K562 (cell line): ENCODE measurements around the gene HLA-DPA1. TPM values are rescaled to one million over a fixed set of nuclear protein-coding genes. Genes with fewer than 3 reads are reported as not detected.

Experiments
- MEF2A ChIP-seq: IDR thresholded peaks from 2 replicates; pipeline ENCODE4 v1.6.1; 2011; ENCODE audit warnings: low read depth, mild to moderate bottlenecking, low read length, moderate library complexity; ENCODE audit not compliant: control insufficient read depth
- PHB ChIP-seq: fragments of 250-450 bp; sonication (Bioruptor Pico); IDR thresholded peaks from 2 replicates; pipeline ENCODE4 v1.5.0; 2021
- RAD21 ChIP-seq, 2 experiments: fragments of 250-450 bp in 1 of 2; fragments of 450-650 bp in 1 of 2; sonication (Bioruptor Pico) in 1 of 2; formaldehyde crosslinking in 1 of 2; IDR thresholded peaks in 1 of 2; conservative IDR thresholded peaks in 1 of 2; 2 replicates each; pipeline versions ENCODE4 v1.4.0 to v1.8.0; 2020 to 2022; ENCODE audit warnings: mild to moderate bottlenecking in 2 of 2, moderate library complexity in 1 of 2
- ZKSCAN8 ChIP-seq: fragments of 200-800 bp; sonication (Bioruptor generic); IDR thresholded peaks from 2 replicates; pipeline ENCODE4 v1.6.1; 2016; ENCODE audit warnings: missing genetic modification characterization, missing compliant biosample characterization
- ZNF12 ChIP-seq: sonication (generic); formaldehyde crosslinking; IDR thresholded peaks from 2 replicates; pipeline ENCODE4 v1.4.0; 2020; ENCODE audit warnings: mild to moderate bottlenecking, missing genetic modification reagents
- ZNF551 ChIP-seq: fragments of 250-450 bp; sonication (Bioruptor Pico); IDR thresholded peaks from 2 replicates; pipeline ENCODE4 v1.5.0; 2021; ENCODE audit warnings: mild to moderate bottlenecking, moderate library complexity
- polyA plus RNA-seq, 8 experiments: library from polyadenylated mRNA; depleted of rRNA in 4 of 8; stranded (reverse) in 5 of 8; unstranded in 3 of 8; fragments of >200 nt; fragmentation: Nextera tagmentation in 2 of 8; fragmentation: Illumina TruSeq in 1 of 8; extraction: Ambion mirVana in 2 of 8; extraction: Trizol in 1 of 8; gene quantifications; 2 replicates each; pipeline versions ENCODE4 v1.2.1 to v1.2.3, GENCODE V29; 2011 to 2014; ENCODE audit warnings: inconsistent platforms in 1 of 8, missing spikeins in 1 of 8
- total RNA-seq, 7 experiments: library from RNA; depleted of rRNA in 6 of 7; stranded (reverse); fragments of >200 nt in 6 of 7; fragmentation: Illumina TruSeq in 2 of 7; extraction: Trizol in 2 of 7; gene quantifications; 2 replicates each; pipeline versions ENCODE4 v1.2.1 to v1.2.3, GENCODE V29; 2011 to 2021; ENCODE audit warnings: low replicate concordance in 1 of 7
- TF ChIP-seq, protein P1 (sequence below): fragments of 450-650 bp; formaldehyde crosslinking; IDR thresholded peaks from 2 replicates; pipeline ENCODE4 v1.4.0; 2020; ENCODE audit warnings: mild to moderate bottlenecking, mixed read lengths
- TF ChIP-seq, protein P2 (sequence below): sonication (generic); formaldehyde crosslinking; IDR thresholded peaks from 2 replicates; pipeline ENCODE4 v1.8.0; 2023; ENCODE audit warnings: mild to moderate bottlenecking, missing genetic modification reagents
- TF ChIP-seq, protein P3 (sequence below): fragments of 450-650 bp; IDR thresholded peaks from 2 replicates; pipeline ENCODE4 v1.6.1; 2016; ENCODE audit warnings: low read depth, mild to moderate bottlenecking, moderate library complexity
- TF ChIP-seq, protein P4 (sequence below): fragments of 250-450 bp; sonication (Bioruptor Pico); IDR thresholded peaks from 2 replicates; pipeline ENCODE4 v1.8.0; 2021; ENCODE audit warnings: moderate library complexity, mild to moderate bottlenecking, inconsistent platforms
- TF ChIP-seq, protein P5 (sequence below), 3 experiments: IDR thresholded peaks in 2 of 3; conservative IDR thresholded peaks in 1 of 3; 2 replicates each; pipeline ENCODE4 v1.5.1; 2011 to 2012; ENCODE audit warnings: low read length in 3 of 3, mild to moderate bottlenecking in 3 of 3, control low read depth in 2 of 3, improper control_type of control experiment in 1 of 3, inconsistent platforms in 1 of 3, low read depth in 1 of 3, mixed read lengths in 1 of 3, moderate library complexity in 1 of 3; ENCODE audit not compliant: insufficient read depth in 2 of 3
- TF ChIP-seq, protein P6 (sequence below): sonication (generic); formaldehyde crosslinking; IDR thresholded peaks from 2 replicates; pipeline ENCODE4 v1.8.0; 2022; ENCODE audit warnings: mild to moderate bottlenecking, missing genetic modification reagents, borderline replicate concordance
- TF ChIP-seq, protein P7 (sequence below): sonication (generic); formaldehyde crosslinking; IDR thresholded peaks from 2 replicates; pipeline ENCODE4 v1.8.0; 2022; ENCODE audit warnings: mild to moderate bottlenecking, missing genetic modification reagents

HLA-DPA1 gene
- total and polyA plus RNA-seq, 9 of the 15 experiments (the other 6 are each of a cell fraction or from before 2014, with no cell fraction given): 0.23 to 0.93 (median 0.55) TPM

DNA sequence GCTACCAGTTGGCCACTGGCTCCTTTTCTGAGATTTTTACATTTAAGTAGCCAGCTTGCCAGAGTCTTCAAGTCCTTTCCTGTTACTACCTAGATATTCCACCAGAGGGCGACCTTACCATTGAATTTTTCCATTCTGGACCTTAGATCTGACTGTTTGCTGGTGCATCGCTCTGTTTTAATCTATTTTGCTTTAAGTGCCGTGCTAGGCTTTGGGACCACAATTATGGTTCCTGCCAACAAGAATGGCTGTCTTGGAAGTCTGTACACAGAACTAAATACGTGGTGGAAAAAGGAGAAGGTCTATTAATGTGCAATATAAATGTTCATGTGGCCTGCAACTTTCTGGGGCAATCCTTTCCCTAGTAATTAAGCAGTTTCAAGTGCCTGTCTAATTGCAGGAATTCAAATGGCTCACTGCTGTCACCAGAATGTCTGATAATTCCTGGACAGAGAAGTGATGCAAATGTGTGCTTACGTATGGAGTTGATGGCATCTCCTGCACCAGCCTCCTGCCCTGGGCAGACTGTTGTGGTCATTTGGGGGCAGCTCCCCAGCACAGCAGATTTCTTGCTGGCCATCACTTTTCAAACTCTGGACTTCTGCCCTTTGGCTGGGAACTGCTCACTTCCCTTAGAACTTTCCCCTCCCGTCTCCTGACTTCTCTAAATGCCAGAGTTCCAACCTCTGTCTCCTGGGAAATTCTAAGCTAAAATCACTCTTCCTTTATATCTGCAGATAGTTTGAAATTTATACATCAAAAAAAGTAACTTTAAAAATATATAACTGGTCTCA is 58.4 kb downstream of the HLA-DPA1 start (continued):
- TF ChIP-seq, protein P1, sequence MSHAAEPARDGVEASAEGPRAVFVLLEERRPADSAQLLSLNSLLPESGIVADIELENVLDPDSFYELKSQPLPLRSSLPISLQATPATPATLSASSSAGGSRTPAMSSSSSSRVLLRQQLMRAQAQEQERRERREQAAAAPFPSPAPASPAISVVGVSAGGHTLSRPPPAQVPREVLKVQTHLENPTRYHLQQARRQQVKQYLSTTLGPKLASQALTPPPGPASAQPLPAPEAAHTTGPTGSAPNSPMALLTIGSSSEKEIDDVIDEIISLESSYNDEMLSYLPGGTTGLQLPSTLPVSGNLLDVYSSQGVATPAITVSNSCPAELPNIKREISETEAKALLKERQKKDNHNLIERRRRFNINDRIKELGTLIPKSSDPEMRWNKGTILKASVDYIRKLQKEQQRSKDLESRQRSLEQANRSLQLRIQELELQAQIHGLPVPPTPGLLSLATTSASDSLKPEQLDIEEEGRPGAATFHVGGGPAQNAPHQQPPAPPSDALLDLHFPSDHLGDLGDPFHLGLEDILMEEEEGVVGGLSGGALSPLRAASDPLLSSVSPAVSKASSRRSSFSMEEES (CRISPR knock-in tag): no peak
- TF ChIP-seq MEF2A: no peak
- TF ChIP-seq ZNF12: no peak
- TF ChIP-seq ZNF551: no peak
- no peak for TF ChIP-seq ZKSCAN8 (CRISPR knock-in tag)
- TF ChIP-seq, protein P2, sequence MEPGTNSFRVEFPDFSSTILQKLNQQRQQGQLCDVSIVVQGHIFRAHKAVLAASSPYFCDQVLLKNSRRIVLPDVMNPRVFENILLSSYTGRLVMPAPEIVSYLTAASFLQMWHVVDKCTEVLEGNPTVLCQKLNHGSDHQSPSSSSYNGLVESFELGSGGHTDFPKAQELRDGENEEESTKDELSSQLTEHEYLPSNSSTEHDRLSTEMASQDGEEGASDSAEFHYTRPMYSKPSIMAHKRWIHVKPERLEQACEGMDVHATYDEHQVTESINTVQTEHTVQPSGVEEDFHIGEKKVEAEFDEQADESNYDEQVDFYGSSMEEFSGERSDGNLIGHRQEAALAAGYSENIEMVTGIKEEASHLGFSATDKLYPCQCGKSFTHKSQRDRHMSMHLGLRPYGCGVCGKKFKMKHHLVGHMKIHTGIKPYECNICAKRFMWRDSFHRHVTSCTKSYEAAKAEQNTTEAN (CRISPR knock-in tag): no peak
- TF ChIP-seq, protein P3, sequence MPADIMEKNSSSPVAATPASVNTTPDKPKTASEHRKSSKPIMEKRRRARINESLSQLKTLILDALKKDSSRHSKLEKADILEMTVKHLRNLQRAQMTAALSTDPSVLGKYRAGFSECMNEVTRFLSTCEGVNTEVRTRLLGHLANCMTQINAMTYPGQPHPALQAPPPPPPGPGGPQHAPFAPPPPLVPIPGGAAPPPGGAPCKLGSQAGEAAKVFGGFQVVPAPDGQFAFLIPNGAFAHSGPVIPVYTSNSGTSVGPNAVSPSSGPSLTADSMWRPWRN: no peak
- TF ChIP-seq, protein P4, sequence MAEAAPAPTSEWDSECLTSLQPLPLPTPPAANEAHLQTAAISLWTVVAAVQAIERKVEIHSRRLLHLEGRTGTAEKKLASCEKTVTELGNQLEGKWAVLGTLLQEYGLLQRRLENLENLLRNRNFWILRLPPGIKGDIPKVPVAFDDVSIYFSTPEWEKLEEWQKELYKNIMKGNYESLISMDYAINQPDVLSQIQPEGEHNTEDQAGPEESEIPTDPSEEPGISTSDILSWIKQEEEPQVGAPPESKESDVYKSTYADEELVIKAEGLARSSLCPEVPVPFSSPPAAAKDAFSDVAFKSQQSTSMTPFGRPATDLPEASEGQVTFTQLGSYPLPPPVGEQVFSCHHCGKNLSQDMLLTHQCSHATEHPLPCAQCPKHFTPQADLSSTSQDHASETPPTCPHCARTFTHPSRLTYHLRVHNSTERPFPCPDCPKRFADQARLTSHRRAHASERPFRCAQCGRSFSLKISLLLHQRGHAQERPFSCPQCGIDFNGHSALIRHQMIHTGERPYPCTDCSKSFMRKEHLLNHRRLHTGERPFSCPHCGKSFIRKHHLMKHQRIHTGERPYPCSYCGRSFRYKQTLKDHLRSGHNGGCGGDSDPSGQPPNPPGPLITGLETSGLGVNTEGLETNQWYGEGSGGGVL (CRISPR knock-in tag): no peak
- no peak for TF ChIP-seq PHB (CRISPR knock-in tag)
- peak; percentile 80 to 87 for TF ChIP-seq RAD21 (CRISPR knock-in tag; conservative IDR thresholded peaks at IDR 0.05 in 1 of 2, IDR thresholded peaks at IDR 0.05 in 1 of 2)
- TF ChIP-seq, protein P5, sequence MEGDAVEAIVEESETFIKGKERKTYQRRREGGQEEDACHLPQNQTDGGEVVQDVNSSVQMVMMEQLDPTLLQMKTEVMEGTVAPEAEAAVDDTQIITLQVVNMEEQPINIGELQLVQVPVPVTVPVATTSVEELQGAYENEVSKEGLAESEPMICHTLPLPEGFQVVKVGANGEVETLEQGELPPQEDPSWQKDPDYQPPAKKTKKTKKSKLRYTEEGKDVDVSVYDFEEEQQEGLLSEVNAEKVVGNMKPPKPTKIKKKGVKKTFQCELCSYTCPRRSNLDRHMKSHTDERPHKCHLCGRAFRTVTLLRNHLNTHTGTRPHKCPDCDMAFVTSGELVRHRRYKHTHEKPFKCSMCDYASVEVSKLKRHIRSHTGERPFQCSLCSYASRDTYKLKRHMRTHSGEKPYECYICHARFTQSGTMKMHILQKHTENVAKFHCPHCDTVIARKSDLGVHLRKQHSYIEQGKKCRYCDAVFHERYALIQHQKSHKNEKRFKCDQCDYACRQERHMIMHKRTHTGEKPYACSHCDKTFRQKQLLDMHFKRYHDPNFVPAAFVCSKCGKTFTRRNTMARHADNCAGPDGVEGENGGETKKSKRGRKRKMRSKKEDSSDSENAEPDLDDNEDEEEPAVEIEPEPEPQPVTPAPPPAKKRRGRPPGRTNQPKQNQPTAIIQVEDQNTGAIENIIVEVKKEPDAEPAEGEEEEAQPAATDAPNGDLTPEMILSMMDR (IDR thresholded peaks at IDR 0.05 in 2 of 3, conservative IDR thresholded peaks at IDR 0.05 in 1 of 3; ENCODE audit: insufficient read depth in 2 of 3, low read depth in 1 of 3, low read length in 3 of 3): peak; percentile 74 to 92 (median 77)
- TF ChIP-seq, protein P6, sequence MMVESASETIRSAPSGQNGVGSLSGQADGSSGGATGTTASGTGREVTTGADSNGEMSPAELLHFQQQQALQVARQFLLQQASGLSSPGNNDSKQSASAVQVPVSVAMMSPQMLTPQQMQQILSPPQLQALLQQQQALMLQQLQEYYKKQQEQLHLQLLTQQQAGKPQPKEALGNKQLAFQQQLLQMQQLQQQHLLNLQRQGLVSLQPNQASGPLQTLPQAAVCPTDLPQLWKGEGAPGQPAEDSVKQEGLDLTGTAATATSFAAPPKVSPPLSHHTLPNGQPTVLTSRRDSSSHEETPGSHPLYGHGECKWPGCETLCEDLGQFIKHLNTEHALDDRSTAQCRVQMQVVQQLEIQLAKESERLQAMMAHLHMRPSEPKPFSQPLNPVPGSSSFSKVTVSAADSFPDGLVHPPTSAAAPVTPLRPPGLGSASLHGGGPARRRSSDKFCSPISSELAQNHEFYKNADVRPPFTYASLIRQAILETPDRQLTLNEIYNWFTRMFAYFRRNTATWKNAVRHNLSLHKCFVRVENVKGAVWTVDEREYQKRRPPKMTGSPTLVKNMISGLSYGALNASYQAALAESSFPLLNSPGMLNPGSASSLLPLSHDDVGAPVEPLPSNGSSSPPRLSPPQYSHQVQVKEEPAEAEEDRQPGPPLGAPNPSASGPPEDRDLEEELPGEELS: no peak
- TF ChIP-seq, protein P7, sequence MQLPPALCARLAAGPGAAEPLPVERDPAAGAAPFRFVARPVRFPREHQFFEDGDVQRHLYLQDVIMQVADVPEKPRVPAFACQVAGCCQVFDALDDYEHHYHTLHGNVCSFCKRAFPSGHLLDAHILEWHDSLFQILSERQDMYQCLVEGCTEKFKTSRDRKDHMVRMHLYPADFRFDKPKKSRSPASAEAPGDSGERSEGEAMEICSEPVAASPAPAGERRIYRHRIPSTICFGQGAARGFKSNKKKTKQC (CRISPR knock-in tag): no peak
